ENCODE results near the gene LYZL6.
A peak's percentile ranks its signal among the peaks of the same experiment; 100 is the strongest.

The LYZL6 gene

Small RNA genes lying within 50 kb of the gene (small RNA-seq; reads per million reads assigned to genes)
- 9.5 reads per million, percentile 85 among the genes with 10 or more reads in this experiment for gene RF00100 (ENCODE audit: insufficient read depth)

Measured in mesendoderm (in vitro differentiated cells).